ENCODE data around the gene IDE. TPM values are rescaled to one million over a fixed set of nuclear protein-coding genes. Genes with fewer than 3 reads are reported as not detected.

The IDE gene
- total RNA-seq, 1 donor from 2014 or later = 38.2 TPM

DNA sequence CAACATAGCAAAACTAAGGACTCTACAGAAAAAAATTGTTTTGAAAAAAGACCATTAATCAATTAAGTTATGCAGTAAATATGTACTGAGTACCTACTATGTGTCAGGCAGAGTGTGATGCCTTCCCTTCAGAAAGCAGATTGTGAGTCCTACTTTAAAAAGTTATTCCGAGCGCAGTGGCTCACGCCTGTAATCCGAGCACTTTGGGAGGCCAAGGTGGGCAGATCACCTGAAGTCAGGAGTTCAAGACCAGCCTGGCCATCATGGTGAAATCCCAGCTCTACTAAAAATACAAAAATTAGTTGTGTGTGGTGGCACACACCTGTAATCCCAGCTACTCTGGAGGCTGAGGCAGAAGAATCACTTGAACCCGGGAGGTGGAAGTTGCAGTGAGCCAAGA, 4.2 kb downstream of the IDE start:
- intact Hi-C loops (cut with micrococcal nuclease) = loop anchor here (5.0 to 10.0 kb wide), 2 partner anchors 275 to 772 kb away; partner anchors contain the start of genes EXOC6 and TNKS2

DNA sequence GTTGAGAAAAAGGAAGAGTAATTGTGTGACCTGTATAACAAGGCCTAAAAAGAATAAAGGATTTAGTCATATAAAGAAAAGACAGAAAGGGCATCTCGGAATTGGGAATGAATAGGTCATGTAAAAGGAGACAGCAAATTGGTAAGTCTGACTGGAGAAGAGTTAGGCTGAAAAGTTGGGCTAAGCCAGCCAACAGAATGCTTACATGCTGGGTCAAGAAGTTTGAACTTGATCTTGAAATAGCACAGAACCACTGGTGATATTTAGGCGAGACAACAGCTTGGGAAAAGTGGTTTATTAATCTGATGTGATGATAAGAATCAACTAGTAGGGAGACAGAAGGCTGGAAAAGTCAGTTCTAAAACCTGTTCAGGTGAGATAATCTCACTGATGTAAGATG, 4.8 kb downstream of the IDE start:
- intact Hi-C loops (cut with micrococcal nuclease) = no loop called here

DNA sequence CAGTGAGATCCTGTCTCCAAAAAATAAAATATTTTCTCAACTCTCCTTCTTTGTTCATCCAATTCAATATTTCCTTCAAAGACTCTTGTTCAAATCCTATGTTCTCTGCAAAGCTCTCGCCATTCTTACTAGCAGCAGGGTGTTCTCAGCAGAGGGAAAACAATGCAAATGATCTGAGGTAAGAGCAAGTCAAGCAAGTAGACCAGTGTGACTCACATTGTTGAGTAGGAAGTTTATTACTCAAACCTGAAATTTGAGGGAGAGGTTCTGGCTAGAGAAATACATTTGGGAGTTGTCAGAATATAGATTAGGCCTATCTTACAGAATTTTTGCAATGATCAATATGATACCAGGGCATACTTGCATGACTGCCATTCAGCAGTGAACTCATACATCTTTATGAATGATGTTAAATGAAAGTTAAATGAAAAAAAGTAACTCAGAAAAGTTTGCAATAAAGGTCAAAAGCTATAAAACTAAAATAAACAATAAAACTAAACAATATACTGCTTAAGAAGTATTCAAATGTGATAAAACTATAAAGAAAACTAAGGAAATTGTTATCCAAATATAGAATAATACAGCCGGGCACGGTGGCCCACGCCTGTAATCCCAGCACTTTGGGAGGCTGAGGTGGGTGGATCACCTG, 5.8 kb downstream of the IDE start:
- intact Hi-C loops (cut with micrococcal nuclease) = no loop called here

DNA sequence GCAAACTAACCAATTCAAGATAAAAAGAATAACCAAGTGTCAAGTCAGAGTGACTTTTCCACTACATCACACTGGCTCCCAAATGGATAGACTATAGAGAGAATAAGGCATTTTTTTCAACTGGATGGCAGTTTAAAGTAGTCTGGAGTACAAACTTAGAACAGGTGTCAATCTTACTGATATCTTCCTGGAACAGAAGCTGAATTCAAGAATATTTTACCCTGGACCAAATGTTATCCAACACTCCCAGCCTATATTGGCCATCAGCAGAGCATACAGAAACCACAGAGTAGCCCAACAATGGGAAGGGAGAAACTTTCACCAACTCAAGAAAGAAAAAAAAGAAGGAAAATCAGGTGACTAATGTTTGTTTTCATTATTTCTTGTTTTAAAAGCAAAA, 11.5 kb downstream of the IDE start:
- intact Hi-C loops (cut with micrococcal nuclease) = no loop called here

DNA sequence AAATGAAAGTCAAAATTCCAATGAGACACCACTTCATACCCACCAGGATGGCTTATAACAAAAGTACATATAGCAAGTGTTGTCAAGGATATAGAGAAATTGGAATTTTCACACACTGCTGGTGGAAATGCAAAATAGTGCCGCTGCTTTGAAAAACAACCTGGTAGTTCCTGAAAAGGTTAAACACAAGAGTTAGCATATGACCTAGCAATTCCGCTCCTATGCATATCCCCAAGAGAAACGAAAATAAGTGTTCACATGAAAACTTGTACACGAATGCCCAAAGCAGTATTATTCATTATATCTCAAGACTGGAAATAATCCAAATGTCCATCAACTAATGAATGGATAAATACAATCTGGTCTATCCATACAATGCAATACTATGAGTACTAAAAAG, 14.8 kb downstream of the IDE start:
- intact Hi-C loops (cut with micrococcal nuclease) = no loop called here

DNA sequence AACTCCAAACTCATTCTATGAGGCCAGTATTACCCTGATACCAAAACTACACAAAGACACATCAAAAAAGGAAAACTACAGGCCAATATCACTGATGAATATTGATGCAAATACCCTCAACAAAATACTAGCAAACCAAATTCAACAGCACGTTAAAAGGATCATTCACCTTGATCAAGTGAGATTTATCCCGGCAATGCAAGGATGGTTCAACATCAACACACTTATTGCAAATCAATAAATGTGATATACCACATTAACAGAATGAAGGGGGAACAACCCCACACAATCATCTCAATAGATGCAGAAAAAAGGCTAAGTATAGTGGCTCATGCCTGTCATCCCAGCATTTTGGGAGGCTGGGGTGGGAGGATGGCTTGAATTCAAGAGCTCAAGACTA, 19.9 kb downstream of the IDE start:
- intact Hi-C loops (cut with micrococcal nuclease) = no loop called here

DNA sequence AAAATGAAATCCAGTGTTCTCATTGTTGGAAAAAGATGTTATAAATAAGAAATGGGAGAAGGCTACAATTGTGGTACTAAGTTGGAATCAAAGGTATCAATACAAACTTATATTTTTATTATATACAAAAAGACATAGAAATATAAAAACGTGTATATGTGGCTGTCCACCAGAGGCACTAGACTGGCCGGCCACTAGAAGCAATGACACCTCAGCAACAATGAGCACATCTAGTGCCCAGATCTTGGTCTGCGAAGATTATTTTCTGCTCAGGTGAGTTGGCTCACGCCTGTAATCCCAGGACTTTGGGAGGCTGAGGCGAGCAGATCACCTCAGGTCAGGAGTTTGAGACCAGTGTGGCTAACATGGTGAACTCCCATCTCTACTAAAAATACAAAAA, 21.6 kb downstream of the IDE start:
- intact Hi-C loops (cut with micrococcal nuclease) = no loop called here

DNA sequence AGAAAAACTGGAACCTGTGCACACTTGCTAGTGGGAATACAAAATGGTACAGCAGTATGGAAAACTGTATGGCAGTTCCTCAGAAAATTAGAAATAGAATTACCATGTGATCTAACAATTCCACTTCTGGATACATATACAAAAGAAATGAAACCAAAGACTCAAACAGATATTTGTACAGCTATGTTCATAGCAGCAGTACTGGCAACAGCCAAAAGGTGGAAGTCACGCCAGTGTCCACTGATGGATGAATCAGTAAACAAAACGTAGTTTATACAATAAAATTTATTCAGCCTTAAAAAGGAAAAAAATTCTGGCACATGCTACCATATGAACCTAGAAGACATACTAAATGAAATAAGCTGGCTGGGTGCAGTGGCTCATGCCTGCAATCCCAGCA, 23.0 kb downstream of the IDE start:
- intact Hi-C loops (cut with micrococcal nuclease) = no loop called here

DNA sequence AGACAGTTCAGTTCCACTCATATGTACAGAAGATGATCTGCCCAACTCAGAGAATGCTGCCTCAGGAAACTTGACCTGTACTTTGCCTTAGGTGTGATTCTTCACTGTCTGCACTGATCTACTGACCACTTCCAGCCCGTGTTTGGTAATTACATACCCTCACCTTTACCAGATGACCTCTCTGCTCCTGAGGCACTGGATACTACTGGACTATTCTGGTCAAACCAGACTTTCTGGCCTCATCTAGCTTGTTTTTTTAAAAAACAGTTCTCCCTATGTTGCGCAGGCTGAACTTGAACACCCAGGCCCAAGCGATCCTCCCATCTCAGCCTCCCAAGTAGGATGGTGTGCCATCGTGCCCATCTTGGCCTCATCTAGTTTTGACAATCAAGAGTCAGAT, 26.2 kb downstream of the IDE start:
- intact Hi-C loops (cut with micrococcal nuclease) = no loop called here

DNA sequence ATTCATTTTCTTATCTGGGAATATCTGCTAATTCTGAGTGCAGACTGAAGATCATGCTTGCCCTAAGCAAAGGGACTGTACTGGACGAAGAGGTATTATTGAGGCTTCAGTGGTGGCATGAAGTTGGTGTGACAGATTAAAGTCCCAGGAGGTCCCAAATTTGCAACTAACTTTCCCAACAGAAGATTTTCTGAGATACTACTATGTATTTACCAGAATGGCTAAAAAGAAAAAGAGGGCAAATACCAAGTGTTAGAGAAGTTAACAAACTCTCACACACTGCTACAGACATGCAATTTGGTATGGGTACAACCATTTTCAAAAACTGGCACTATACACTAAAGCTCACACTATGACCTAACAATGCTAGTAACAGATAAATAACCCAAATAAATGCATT, 28.3 kb downstream of the IDE start:
- intact Hi-C loops (cut with micrococcal nuclease) = no loop called here

DNA sequence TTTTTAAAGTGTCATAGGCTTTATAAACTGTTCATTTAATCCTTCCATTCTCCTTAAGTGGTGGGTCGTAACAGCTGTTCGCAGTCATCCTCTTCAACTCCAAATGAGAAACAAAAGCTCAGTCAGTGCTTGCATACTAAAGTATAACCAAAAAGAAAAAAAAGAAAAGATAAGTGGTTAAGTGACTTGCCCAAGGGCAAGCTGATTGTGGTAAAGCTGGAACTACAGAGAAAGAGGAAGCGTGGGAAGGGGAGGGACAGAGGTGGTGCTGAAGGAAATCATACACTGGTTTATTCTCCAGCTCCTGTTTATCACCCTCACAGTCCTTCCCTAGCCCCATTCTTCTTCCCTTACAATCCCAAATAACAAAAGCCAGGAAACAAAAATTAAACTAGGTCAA, 29.6 kb downstream of the IDE start:
- intact Hi-C loops (cut with micrococcal nuclease) = no loop called here

DNA sequence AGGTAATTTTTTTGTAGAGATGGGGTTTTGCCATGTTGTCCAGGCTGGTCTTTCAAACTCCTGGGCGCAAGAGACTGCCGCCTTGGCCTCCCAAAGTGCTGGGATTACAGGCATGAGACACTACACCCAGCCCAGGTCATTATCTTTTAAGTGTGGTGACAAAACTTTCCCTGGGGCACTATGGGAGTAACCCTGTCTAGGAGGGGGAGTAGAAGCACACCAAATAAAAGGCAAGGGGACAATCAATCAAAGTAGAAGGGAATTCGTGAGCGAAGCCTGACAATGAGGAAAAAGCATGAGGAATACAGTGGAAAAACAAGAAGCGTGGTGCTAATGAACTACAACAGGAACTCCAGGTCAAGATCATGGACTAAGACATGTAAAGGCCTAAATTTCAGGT, 31.4 kb downstream of the IDE start:
- intact Hi-C loops (cut with micrococcal nuclease) = no loop called here

DNA sequence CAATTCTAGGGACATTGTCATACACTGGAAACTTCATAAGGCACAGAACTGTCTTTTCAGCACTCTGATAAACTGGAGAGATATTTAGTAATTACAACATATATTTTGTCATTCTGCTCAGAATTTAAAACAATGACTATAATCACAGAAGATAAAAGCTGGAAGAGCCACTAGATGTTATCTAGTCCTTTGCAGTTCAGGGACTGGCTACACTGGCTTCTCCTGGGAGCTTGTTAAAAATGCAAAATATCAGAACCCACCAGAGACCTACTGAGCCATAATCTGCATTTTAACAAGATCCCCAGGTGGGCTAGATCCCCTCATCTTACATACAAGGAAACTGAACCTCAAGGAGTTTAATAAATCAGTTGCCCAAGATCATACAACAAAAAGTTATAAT, 32.3 kb downstream of the IDE start:
- intact Hi-C loops (cut with micrococcal nuclease) = no loop called here

DNA sequence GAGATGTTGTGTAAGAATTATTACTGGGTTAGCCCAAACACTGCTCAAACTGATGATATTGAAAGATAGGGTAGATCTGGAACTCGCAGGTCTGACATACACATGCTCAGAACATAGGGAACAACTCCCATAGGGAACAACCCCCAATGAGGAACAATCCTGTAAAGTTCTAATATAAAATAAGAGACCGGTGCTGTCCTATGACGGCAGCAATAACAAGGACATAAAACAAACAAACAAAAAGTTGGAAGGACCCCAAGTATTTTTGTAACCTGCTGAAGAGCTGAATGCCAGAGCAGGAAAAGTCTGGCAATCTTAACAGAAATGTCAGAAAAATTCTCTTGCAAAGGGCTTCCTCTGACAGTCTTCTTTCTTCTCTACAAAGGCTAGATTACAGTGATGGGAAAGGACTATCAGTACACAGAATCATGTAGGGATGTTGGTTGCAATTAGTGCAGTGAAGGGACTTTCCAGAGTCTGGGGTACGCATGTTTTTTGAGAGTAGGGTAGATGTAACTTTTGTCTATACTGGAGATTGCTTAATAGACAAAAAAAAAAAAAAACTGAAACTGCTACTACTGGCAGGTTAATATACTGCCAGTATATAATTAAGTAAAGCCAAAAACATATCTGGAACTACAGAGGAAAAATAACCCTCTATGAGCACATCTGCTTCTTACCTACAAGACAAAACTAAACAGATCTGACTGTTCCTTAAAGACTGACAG, 35.5 kb downstream of the IDE start:
- intact Hi-C loops (cut with micrococcal nuclease) = no loop called here

DNA sequence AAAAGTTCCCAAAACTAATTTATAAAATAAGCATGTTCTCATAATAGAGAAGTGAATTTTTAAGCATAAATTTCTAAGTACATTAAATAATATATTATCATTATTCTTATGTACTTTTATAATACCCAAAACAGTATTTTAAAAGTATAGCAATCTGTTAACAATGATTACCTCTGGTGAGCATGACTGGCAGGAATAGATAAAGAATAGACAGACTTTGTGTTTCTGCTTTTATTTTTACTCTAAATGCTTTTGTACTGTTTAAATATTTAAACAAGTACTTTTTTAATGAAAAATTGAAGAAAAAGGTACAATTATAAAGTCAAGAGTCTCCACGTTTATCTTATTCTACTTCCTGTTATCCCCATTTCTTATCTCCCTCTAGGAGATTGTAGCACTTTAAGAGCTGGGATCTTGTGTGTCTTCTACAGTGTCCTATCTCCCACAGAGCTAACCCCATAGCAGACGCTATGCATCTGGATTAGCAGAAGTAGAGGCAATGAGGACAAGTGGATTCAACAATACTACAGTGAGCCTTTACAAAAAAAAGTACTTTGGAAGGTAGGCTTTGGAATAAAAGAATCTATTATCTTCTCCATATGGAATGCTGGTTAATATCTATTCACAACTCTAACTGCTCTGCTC, 42.9 kb downstream of the IDE start:
- intact Hi-C loops (cut with micrococcal nuclease) = no loop called here

DNA sequence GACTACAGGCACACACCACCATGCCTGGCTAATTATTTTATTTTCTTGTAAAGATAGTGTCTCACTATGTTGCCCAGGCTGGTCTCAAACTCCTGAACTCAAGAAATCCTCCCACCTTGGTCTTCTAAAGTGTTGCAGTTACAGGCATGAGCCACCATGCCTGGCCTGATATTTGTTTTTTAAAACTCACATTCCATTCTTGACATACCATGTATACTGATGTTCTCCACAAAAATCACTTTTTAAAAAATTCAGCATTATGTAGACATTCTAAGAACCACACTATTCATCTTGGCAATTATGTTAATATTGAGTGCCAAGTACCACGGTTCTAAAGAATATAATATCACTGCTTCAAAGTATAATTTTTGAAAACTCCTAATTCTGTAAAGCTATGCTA, 43.5 kb downstream of the IDE start:
- intact Hi-C loops (cut with micrococcal nuclease) = no loop called here

DNA sequence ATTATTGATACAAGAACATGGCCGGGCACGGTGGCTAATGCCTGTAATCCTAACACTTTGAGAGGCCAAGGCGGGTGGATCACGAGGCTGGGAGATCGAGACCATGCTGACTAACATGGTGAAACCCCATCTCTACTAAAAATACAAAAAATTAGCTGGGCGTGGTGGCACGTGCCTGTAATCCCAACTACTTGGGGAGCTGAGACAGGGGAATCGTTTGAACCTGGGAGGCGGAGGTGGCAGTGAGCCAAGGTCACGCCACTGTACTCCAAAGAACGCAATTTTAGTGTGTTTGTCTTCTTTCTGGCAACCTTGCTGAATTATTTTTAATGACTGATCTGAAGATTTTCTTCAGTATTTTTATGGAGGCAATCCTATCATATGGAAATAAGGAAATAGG, 46.2 kb downstream of the IDE start:
- intact Hi-C loops (cut with micrococcal nuclease) = no loop called here

DNA sequence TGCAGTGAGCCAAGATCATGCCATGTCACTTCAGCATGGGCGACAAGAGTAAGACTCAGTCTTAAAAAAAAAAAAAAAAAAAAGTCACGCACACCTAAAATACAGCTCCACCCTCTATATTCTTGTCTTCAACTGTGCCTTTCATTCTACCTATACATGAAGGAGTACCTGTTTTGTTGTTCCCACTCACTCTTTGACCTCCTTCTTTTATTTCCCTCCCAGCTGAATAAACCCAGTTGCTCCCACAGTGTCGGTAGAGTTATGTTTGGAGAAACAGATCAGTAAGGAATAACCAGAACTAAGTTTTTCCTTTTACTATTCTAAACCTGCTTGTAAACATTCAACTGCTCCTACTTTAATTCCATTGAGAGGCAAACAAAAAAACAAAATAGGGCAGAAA, 50.3 kb downstream of the IDE start:
- intact Hi-C loops (cut with micrococcal nuclease) = no loop called here

DNA sequence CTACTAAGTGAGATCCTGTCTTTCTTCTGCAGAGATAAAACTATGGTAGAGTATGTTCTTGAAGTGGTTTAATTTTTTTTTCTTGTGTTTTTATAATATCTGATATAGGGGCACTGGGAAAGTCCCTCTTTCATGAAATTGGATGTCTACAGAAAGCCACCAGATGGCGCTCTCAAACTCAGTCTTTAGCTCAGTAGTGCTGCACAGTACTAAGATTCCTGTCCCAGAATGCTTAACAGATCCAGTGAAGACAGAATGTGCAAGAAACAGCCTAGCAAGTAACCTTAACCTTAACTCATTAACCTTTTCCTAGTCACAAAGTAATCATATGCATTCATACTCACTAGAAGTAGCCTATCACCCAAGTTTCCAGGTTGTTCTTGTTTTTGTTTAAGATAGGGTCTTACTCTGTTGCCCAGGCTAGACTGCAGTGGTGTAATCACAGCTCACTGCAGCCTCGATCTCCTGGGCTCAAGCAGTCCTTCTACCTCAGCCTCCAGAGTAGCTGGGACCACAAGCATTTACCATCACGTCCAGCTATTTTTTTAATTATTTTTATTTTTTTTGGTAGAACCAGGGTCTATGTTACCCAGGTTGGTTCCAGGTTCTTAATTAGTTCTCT, 56.7 kb downstream of the IDE start:
- intact Hi-C loops (cut with micrococcal nuclease) = loop anchor here (1.0 to 2.0 kb wide), 3 partner anchors 57 to 128 kb away; partner anchors contain the start of gene IDE

DNA sequence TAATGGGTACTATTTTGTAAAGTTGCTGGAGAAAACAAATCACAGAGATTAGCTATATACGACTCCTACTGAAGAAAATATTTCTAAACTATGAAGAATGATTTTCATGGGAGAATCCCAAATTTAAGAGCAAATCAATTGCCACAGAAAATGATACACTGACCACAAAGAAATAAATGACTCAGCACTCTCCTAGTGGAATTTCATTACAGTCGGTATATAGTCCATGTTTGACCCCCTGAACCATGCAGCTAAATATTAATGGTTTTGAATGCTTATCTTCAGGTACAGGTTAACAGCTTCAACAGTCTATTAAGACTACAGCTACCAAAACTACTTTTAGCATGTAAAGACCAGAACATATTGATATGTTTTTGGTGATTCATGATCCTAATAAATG, 65.0 kb downstream of the IDE start:
- intact Hi-C loops (cut with micrococcal nuclease) = no loop called here

DNA sequence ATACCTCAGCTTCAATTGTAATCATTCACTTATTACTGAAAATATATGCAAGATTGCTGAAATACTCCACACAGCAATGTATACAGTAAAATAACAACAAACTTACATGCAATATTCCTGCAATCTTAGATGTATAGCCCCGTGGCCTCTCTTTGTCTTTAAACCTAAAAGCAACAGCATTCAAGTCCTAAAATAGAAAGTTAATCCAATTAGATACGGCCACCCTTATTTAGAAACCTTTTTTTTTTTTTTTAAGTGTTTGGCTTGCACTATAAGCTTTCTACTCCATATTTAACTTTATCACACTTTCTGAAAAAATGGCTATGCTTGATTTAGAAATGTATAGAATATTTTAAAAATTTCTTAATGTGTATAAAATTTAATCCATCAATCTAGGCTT, 67.6 kb downstream of the IDE start:
- intact Hi-C loops (cut with micrococcal nuclease) = no loop called here

DNA sequence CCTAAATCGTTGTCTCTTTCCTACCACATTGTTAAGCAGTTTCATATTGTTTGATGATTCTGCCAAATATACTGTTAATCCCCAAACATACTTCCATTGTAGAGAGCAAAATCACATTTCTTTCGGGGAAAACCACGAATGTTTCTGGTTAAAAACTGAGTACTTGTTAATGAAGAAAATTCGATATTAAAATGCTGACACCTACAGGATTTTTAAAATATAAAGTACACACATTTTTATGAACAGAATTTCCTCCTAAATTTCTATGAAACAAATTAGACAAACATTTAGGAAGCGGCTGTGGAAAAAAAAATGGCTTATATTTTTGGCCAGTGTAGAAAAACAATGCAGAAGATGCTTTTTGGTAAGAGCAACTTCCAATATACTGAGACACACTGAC, 68.8 kb downstream of the IDE start:
- intact Hi-C loops (cut with micrococcal nuclease) = no loop called here

Measured in T-helper 2 cell treated with Interferon-gamma antibody and Interleukin-4, amounts not matched to agents 100 ng/mL and 5 ng/mL, for 36 hours (primary cell).